PC-3 (cell line): ENCODE data around the gene IVNS1ABP. TPM values are rescaled to one million over a fixed set of nuclear protein-coding genes. Genes with fewer than 3 reads are reported as not detected.

Experiments used
- ATAC-seq: fragments of 200-7000 bp; cut with Tn5 transposase; 2 replicates; pipeline ENCODE4 v1.9.1; 2020; ENCODE audit warnings: mild to moderate bottlenecking, moderate library complexity
- BruUV-seq: library from RNA; stranded (reverse); fragments of 400-500 nt; replicated peaks from 2 replicates; lab custom pipeline; 2021; lab: Mats Ljungman, UMichigan
- CTCF ChIA-PET: fragments of 300-600 bp; sonication (Branson Sonifier 250); formaldehyde crosslinking; loops from one replicate; lab custom pipeline; 2022; ENCODE audit warnings: antibody characterized with exemption; lab: Charles Lee
- POLR2A ChIA-PET: fragments of 300-600 bp; sonication (Branson Sonifier 250); formaldehyde crosslinking; loops from one replicate; lab custom pipeline; 2022; ENCODE audit warnings: antibody characterized with exemption; ENCODE audit not compliant: unreplicated experiment; lab: Charles Lee
- DNase-seq: peaks from one replicate; pipeline ENCODE4 v3.0.0-alpha.2; 2015
- H2AFZ ChIP-seq: fragments of 300-600 bp; sonication (generic); 2 replicates; pipeline ENCODE4 v1.6.0; 2016; ENCODE audit warnings: antibody characterized with exemption, low read length
- H3F3A ChIP-seq: fragments of 300-600 bp; sonication (generic); one replicate; pipeline ENCODE4 v1.6.0; 2017; ENCODE audit warnings: antibody characterized with exemption, low read length, control low read depth, mild to moderate bottlenecking; ENCODE audit not compliant: unreplicated experiment
- H3K27ac ChIP-seq: fragments of 300-600 bp; sonication (generic); 2 replicates; pipeline ENCODE4 v1.5.1; 2016; ENCODE audit warnings: mild to moderate bottlenecking, low read length
- H3K27me3 ChIP-seq: fragments of 300-600 bp; sonication (generic); 2 replicates; pipeline ENCODE4 v1.6.1; 2016; ENCODE audit warnings: low read length, mixed read lengths
- H3K36me3 ChIP-seq: fragments of 300-600 bp; sonication (generic); 2 replicates; pipeline ENCODE4 v1.6.1; 2016; ENCODE audit warnings: low read depth, mixed run types, low read length, mixed read lengths
- H3K4me1 ChIP-seq: fragments of 300-600 bp; sonication (generic); 2 replicates; pipeline ENCODE4 v1.5.1; 2016; ENCODE audit warnings: low read length; ENCODE audit not compliant: insufficient read depth
- H3K4me2 ChIP-seq: fragments of 300-600 bp; sonication (generic); 2 replicates; pipeline ENCODE4 v1.6.0; 2016; ENCODE audit warnings: low read length
- H3K4me3 ChIP-seq: fragments of 300-600 bp; sonication (generic); 2 replicates; pipeline ENCODE4 v1.5.1; 2016; ENCODE audit warnings: mild to moderate bottlenecking, low read length, mixed read lengths
- H3K79me2 ChIP-seq: fragments of 300-600 bp; sonication (generic); 2 replicates; pipeline ENCODE4 v1.6.1; 2017; ENCODE audit warnings: low read length, mixed read lengths
- H3K9ac ChIP-seq: fragments of 300-600 bp; sonication (generic); 2 replicates; pipeline ENCODE4 v1.6.0; 2016; ENCODE audit warnings: mild to moderate bottlenecking, low read length
- H3K9me2 ChIP-seq: fragments of 300-600 bp; sonication (generic); replicated peaks from 2 replicates; pipeline ENCODE4 v1.6.1; 2016; ENCODE audit warnings: mixed run types, low read length, mixed read lengths
- H3K9me3 ChIP-seq: fragments of 300-600 bp; sonication (generic); 2 replicates; pipeline ENCODE4 v1.6.1; 2016; ENCODE audit warnings: low read length, mixed read lengths
- H4K20me1 ChIP-seq: fragments of 300-600 bp; sonication (generic); 2 replicates; pipeline ENCODE4 v1.6.1; 2016; ENCODE audit warnings: low read length, mixed read lengths
- EZH2 ChIP-seq: fragments of 300-600 bp; sonication (generic); IDR thresholded peaks from one replicate; pipeline ENCODE4 v1.6.1; 2017; ENCODE audit warnings: antibody characterized with exemption, mild to moderate bottlenecking, low read length; ENCODE audit not compliant: unreplicated experiment
- EZH2phosphoT487 ChIP-seq: fragments of 300-600 bp; sonication (generic); IDR thresholded peaks from 2 replicates; pipeline ENCODE4 v1.6.1; 2018; ENCODE audit warnings: mild to moderate bottlenecking, antibody characterized with exemption, low read length, borderline replicate concordance
- intact Hi-C: fragments of 100-400 bp; cut with micrococcal nuclease; formaldehyde crosslinking; loops from 2 replicates; pipeline ENCODE4 v1.9.0; 2023
- total RNA-seq: library from RNA; depleted of rRNA; stranded (reverse); fragments of >200 nt; gene quantifications from 2 replicates; pipeline ENCODE4 v1.2.3, GENCODE V29; 2014
- TF ChIP-seq, protein P1 (sequence below): fragments of 300-600 bp; sonication (generic); conservative IDR thresholded peaks from 2 replicates; pipeline ENCODE4 v1.5.1; 2017; ENCODE audit warnings: antibody characterized with exemption, low read depth, mild to moderate bottlenecking, low read length

The IVNS1ABP gene
- total RNA-seq, 1 experiment from 2014 or later, result 30.7 TPM

DNA sequence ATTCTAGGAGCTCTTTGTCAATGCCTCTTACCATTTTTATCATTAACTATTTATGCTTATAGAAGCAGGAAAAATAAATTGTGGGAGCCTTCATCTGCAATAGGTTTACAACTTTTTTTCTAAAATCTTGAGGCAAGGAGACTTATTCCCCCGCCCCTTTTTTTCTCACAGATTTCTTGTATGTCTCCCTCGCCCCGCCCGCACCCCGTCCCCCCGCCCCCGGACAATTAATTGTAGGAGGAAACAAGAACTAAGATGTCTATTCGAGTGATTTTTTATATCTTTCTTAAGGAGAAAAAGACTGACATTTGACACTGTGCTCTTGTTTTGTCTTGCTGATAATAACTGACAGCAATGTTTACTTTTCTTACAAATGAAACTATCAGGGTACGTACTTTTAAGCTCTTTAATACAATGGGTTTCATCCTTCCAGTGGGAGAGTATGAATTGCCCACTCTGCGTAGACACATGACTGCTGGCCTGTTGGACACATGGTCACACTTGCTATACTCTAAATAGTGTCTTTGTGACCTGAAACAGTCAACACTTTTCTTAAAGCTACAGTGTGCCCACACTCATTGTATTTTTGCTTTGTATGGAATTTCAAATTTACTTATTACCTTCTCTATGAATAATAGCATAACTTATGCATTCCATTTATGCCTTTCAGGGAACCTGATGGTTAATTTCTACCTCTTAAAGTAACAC, 1.5 kb upstream of the IVNS1ABP start:
- no peaks in the 10 kb centered on the region for H3K9me3 ChIP-seq
- H3K4me2 ChIP-seq, result no peak overlapping the region
- H3K79me2 ChIP-seq, result peaks cover 34% of the 10 kb centered on the region
- intact Hi-C loops, result loop anchor here (5.0 to 10.0 kb wide), 2 partner anchors 246 to 354 kb away; no protein-coding TSS in a partner anchor
- no peak overlapping the region for H3K4me3 ChIP-seq
- ChIA-PET CTCF (no interaction called here), POLR2A (interaction anchor here (0.6 to 0.7 kb wide), 2 partner anchors 253 to 258 kb away, joined by 4 read pairs; no protein-coding TSS in a partner anchor)
- no peaks in the 10 kb centered on the region for H3K36me3 ChIP-seq
- H4K20me1 ChIP-seq, result peaks cover 24% of the 10 kb centered on the region
- TF ChIP-seq EZH2 (no peak), EZH2phosphoT487 (no peak)
- TF ChIP-seq, protein P1, sequence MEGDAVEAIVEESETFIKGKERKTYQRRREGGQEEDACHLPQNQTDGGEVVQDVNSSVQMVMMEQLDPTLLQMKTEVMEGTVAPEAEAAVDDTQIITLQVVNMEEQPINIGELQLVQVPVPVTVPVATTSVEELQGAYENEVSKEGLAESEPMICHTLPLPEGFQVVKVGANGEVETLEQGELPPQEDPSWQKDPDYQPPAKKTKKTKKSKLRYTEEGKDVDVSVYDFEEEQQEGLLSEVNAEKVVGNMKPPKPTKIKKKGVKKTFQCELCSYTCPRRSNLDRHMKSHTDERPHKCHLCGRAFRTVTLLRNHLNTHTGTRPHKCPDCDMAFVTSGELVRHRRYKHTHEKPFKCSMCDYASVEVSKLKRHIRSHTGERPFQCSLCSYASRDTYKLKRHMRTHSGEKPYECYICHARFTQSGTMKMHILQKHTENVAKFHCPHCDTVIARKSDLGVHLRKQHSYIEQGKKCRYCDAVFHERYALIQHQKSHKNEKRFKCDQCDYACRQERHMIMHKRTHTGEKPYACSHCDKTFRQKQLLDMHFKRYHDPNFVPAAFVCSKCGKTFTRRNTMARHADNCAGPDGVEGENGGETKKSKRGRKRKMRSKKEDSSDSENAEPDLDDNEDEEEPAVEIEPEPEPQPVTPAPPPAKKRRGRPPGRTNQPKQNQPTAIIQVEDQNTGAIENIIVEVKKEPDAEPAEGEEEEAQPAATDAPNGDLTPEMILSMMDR, result no peak
- DNase-seq (no peak), ATAC-seq (no peak)
- no peak overlapping the region for H3K27ac ChIP-seq
- H3K9ac ChIP-seq, result no peak overlapping the region
- H3K27me3 ChIP-seq, result no peaks in the 10 kb centered on the region
- no peaks in the 10 kb centered on the region for H3K9me2 ChIP-seq
- no TSS peak for BruUV-seq
- H3K4me1 ChIP-seq, result peaks cover 20% of the 10 kb centered on the region
- no peaks in the 10 kb centered on the region for H3F3A ChIP-seq
- H2AFZ ChIP-seq, result no peak overlapping the region

DNA sequence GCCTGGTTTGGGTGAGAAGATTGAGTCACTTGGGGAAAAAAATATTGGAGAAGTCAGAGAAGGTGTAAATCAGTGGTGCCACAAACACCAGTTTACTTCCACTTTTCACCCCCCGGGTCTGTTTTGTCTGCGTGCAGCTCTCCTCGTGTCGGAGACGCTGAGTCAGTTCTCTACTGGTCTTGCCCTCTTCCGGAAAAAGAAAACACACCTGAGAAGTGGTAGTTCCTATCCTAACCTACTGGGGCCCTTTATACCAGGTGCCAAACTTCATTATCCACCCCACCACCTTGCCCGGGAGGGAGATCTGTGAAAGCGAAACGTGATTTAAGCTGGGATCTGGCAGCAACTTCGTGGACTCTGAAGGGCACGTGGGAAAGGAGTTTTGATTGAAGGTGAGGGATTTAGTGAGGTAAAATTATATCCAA, 855 bp upstream of the IVNS1ABP start:
- H3F3A ChIP-seq, result no peaks in the 10 kb centered on the region
- H2AFZ ChIP-seq, result peak overlapping the region; percentile 97
- ATAC-seq, result no peak
- POLR2A ChIA-PET, result interaction anchor here (0.7 kb wide), 1 partner anchor 254 kb away, joined by 4 read pairs; no protein-coding TSS in a partner anchor
- no peaks in the 10 kb centered on the region for H3K36me3 ChIP-seq
- H3K9me2 ChIP-seq, result no peaks in the 10 kb centered on the region
- intact Hi-C loops, result loop anchor here (2.0 to 10.0 kb wide), 3 partner anchors 57 to 354 kb away; no protein-coding TSS in a partner anchor
- H3K4me3 ChIP-seq, result peak overlapping the region; percentile 98
- no peaks in the 10 kb centered on the region for H3K27me3 ChIP-seq
- peaks cover 25% of the 10 kb centered on the region for H3K4me1 ChIP-seq
- TF ChIP-seq, protein P1, result no peak
- TF ChIP-seq EZH2 (no peak), EZH2phosphoT487 (no peak)
- H3K9me3 ChIP-seq, result no peaks in the 10 kb centered on the region
- CTCF ChIA-PET, result no interaction called here
- no TSS peak for BruUV-seq
- peaks cover 41% of the 10 kb centered on the region for H3K79me2 ChIP-seq
- peak overlapping the region; percentile 92 for H3K9ac ChIP-seq
- peaks cover 31% of the 10 kb centered on the region for H4K20me1 ChIP-seq
- DNase-seq, result no peak
- peak overlapping the region; percentile 95 for H3K4me2 ChIP-seq
- H3K27ac ChIP-seq, result peak overlapping the region; percentile 46
